GM12872 (cell line): ENCODE data around the gene RNASEL.

ENCODE experiments used
- CTCF ChIP-seq: IDR thresholded peaks from 3 replicates; pipeline ENCODE4 v1.5.1; 2011; ENCODE audit warnings: low read depth, mild to moderate bottlenecking, low read length, moderate library complexity; ENCODE audit not compliant: insufficient read depth

Gene RNASEL

GRCh38 chr1:182567629-182568028, 21.4 kb downstream of the RNASEL start:
- no peak for TF ChIP-seq CTCF

GRCh38 chr1:182565537-182565936, 23.5 kb downstream of the RNASEL start:
- TF ChIP-seq CTCF = no peak

- no peak for TF ChIP-seq CTCF
These were observed 24.6 kb downstream of the RNASEL start for GRCh38 chr1:182564406-182565004.

- TF ChIP-seq CTCF = no peak
These were observed 26.0 kb downstream of the RNASEL start for GRCh38 chr1:182563095-182563494.

- TF ChIP-seq CTCF = no peak
These were observed 27.6 kb downstream of the RNASEL start for GRCh38 chr1:182561456-182561855.

- TF ChIP-seq CTCF = no peak
These were observed 28.6 kb downstream of the RNASEL start for GRCh38 chr1:182560392-182560984.

- no peak for TF ChIP-seq CTCF
These were observed 32.8 kb downstream of the RNASEL start for GRCh38 chr1:182556279-182556678.

- TF ChIP-seq CTCF = no peak
These were observed 33.6 kb downstream of the RNASEL start for GRCh38 chr1:182555493-182555892.
